Testis (tissue), 3 donors: Measurements from ENCODE around the gene ABHD3. TPM values are rescaled to one million over a fixed set of nuclear protein-coding genes. Genes with fewer than 3 reads are reported as not detected.
"Not testable (repeated sequence)": the region's sequence is repeated elsewhere in the genome, so short reads cannot be mapped to it uniquely, and the experiment has no call there.

Experiments
- DNase-seq: peaks from one replicate; pipeline ENCODE4 v3.0.0-alpha.2; 2019
- H3K27ac ChIP-seq, 2 donors: fragments of 200-600 bp; sonication (generic); one replicate each; pipeline ENCODE4 v1.5.1; 2019
- H3K27me3 ChIP-seq: fragments of 200-600 bp; sonication (generic); one replicate; pipeline ENCODE4 v1.5.1; 2019
- H3K36me3 ChIP-seq: fragments of 200-600 bp; sonication (generic); one replicate; pipeline ENCODE4 v1.5.1; 2017; ENCODE audit warnings: low read depth; ENCODE audit errors: missing control alignments
- H3K4me1 ChIP-seq: fragments of 200-600 bp; sonication (generic); one replicate; pipeline ENCODE4 v1.5.1; 2019
- H3K4me3 ChIP-seq, 2 donors: fragments of 200-600 bp; sonication (generic); one replicate each; pipeline ENCODE4 v1.5.1; 2017 to 2019
- H3K9me3 ChIP-seq: fragments of 200-600 bp; sonication (generic); one replicate; pipeline ENCODE4 v1.5.1; 2017
- POLR2A ChIP-seq: fragments of 450-650 bp; IDR thresholded peaks from one replicate; pipeline ENCODE4 v1.6.1; 2017; ENCODE audit warnings: antibody characterized with exemption, mild to moderate bottlenecking, moderate library complexity
- WGBS, 2 donors: methylation state at CpG; one replicate each; pipeline ENCODE4 v1.1.5; 2018; 5-methylcytosine and 5-hydroxymethylcytosine counted together
- intact Hi-C: fragments of 100-400 bp; cut with DNase I; formaldehyde crosslinking; loops from one replicate; pipeline ENCODE4 v1.15.1; 2023; ENCODE audit warnings: low total_unique reads
- polyA plus RNA-seq: library from polyadenylated mRNA; stranded (reverse); fragments of 350-450 nt; fragmentation: Illumina TruSeq; extraction: RNeasy Lipid Tissue Mini Kit (QIAGEN cat#74804); gene quantifications from one replicate; pipeline ENCODE4 v1.2.3, GENCODE V29; 2014; ENCODE audit warnings: low read depth, low replicate concordance; ENCODE audit not compliant: insufficient read depth
- total RNA-seq, 2 donors: library from RNA; depleted of rRNA; stranded (reverse); fragments of >200 nt; gene quantifications; one replicate each; pipeline ENCODE4 v1.2.3, GENCODE V29; 2016
- TF ChIP-seq, protein P1 (sequence below), 3 experiments: fragments of 450-650 bp in 2 of 3; fragments of 200-600 bp in 1 of 3; sonication (generic) in 1 of 3; IDR thresholded peaks; one replicate each; pipeline ENCODE4 v1.5.1; 2016 to 2019; ENCODE audit warnings: antibody characterized with exemption in 3 of 3, mild to moderate bottlenecking in 2 of 3, moderate library complexity in 1 of 3

Gene ABHD3
- total and polyA plus RNA-seq, 3 donors from 2014 or later, result 10.0 to 13.5 (median 12.2) TPM

GRCh38 chr18:21682371-21683051 is 22.1 kb downstream of the ABHD3 start:
- WGBS, 2 donors, result 27 to 39% methylated on average over 11 of the region's 11 CpGs
- DNase-seq, result peak; percentile 51
- intact Hi-C loops, result no loop called here
- Histone ChIP-seq H3K4me3 (peak overlapping the region in 1 of 2 donors; percentile 21), H3K27me3 (no peaks in the 10 kb centered on the region), H3K36me3 (no peaks in the 10 kb centered on the region), H3K4me1 (peaks cover 4% of the 10 kb centered on the region), H3K9me3 (no peaks in the 10 kb centered on the region), H3K27ac (peak overlapping the region; percentile 69 to 73)
- TF ChIP-seq, protein P1, sequence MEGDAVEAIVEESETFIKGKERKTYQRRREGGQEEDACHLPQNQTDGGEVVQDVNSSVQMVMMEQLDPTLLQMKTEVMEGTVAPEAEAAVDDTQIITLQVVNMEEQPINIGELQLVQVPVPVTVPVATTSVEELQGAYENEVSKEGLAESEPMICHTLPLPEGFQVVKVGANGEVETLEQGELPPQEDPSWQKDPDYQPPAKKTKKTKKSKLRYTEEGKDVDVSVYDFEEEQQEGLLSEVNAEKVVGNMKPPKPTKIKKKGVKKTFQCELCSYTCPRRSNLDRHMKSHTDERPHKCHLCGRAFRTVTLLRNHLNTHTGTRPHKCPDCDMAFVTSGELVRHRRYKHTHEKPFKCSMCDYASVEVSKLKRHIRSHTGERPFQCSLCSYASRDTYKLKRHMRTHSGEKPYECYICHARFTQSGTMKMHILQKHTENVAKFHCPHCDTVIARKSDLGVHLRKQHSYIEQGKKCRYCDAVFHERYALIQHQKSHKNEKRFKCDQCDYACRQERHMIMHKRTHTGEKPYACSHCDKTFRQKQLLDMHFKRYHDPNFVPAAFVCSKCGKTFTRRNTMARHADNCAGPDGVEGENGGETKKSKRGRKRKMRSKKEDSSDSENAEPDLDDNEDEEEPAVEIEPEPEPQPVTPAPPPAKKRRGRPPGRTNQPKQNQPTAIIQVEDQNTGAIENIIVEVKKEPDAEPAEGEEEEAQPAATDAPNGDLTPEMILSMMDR (IDR thresholded peaks at IDR 0.05), result no peak
- no peak for TF ChIP-seq POLR2A

DNA sequence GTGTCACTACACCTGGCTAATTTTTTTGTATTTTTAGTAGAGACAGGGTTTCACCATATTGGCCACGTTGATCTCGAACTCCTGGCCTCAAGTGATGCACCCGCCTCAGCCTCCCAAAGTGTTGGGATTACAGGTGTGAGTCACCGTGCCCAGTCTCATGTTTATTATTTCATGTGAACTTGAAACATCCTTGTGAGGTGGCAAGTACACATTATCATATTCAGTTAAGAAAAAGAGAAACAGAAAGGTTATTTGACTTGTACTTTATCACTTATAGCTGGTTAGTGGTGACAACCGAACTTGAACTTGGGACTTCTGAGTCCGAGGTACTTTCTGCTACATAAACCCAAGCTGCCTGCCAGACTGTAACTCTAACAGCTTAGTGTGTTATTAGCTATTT is 24.4 kb downstream of the ABHD3 start:
- no peaks in the 10 kb centered on the region for H3K9me3 ChIP-seq
- no peak overlapping the region for H3K4me3 ChIP-seq
- no peaks in the 10 kb centered on the region for H3K4me1 ChIP-seq
- WGBS, 2 donors, result 94% methylated on average over 6 of the region's 6 CpGs
- intact Hi-C loops, result no loop called here
- no peaks in the 10 kb centered on the region for H3K27me3 ChIP-seq
- DNase-seq, result no peak
- H3K27ac ChIP-seq, result no peak overlapping the region
- no peaks in the 10 kb centered on the region for H3K36me3 ChIP-seq
- no peak for TF ChIP-seq POLR2A
- TF ChIP-seq, protein P1 (IDR thresholded peaks at IDR 0.05), result no peak

DNA sequence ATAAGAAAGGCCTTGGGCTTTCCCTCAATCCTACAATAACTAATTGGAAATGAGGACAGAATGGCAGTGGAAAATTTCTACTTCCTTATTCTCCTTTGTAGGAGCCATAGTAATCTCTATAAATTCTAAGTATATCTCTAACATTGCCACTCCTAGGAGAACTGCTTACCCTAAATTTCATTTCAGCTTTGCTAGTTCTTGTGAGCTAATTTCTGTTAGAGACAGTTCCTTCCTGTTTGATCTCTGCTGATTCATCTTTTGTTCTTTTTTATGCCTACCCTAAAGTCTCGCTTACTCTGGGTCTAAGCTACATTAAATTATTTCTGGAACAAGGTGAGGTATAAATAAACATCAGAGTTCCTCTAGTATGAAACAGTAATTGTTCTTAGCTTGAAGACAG is 25.7 kb downstream of the ABHD3 start:
- no peaks in the 10 kb centered on the region for H3K9me3 ChIP-seq
- DNase-seq, result no peak
- no peaks in the 10 kb centered on the region for H3K36me3 ChIP-seq
- no peak overlapping the region for H3K4me3 ChIP-seq
- H3K27me3 ChIP-seq, result no peaks in the 10 kb centered on the region
- no peaks in the 10 kb centered on the region for H3K4me1 ChIP-seq
- no peak overlapping the region for H3K27ac ChIP-seq
- TF ChIP-seq, protein P1 (IDR thresholded peaks at IDR 0.05), result no peak
- TF ChIP-seq POLR2A, result no peak
- WGBS, 2 donors, result 80 to 90% methylated on average over 1 of the region's 1 CpG
- intact Hi-C loops, result no loop called here

GRCh38 chr18:21675354-21675753 is 29.2 kb downstream of the ABHD3 start:
- H3K27ac ChIP-seq, intact Hi-C loops, H3K4me3 ChIP-seq, H3K9me3 ChIP-seq, DNase-seq, H3K36me3 ChIP-seq, H3K4me1 ChIP-seq, H3K27me3 ChIP-seq: not testable (repeated sequence)
- WGBS, 2 donors, result 95 to 96% methylated on average over 8 of the region's 8 CpGs

GRCh38 chr18:21672521-21673267 is 31.9 kb downstream of the ABHD3 start:
- 80 to 85% methylated on average over 3 of the region's 3 CpGs for WGBS, 2 donors
- H3K27ac ChIP-seq, result no peak overlapping the region
- H3K36me3 ChIP-seq, result no peaks in the 10 kb centered on the region
- no peaks in the 10 kb centered on the region for H3K9me3 ChIP-seq
- H3K4me1 ChIP-seq, result no peaks in the 10 kb centered on the region
- TF ChIP-seq POLR2A, result no peak
- TF ChIP-seq, protein P1 (IDR thresholded peaks at IDR 0.05), result no peak
- no peak for DNase-seq
- intact Hi-C loops, result no loop called here
- H3K4me3 ChIP-seq, result no peak overlapping the region
- no peaks in the 10 kb centered on the region for H3K27me3 ChIP-seq
